HG02981 (cell line): Measurements from ENCODE around the gene NRSN2.
A peak's percentile ranks its signal among the peaks of the same experiment; 100 is the strongest.
"Not testable (repeated sequence)": the region's sequence is repeated elsewhere in the genome, so short reads cannot be mapped to it uniquely, and the experiment has no call there.

Experiments used
- ATAC-seq: cut with Tn5 transposase; IDR thresholded peaks from one replicate; pipeline ENCODE4 v1.9.1; 2021; ENCODE audit warnings: mild to moderate bottlenecking, moderate library complexity; ENCODE audit not compliant: unreplicated experiment

Gene NRSN2

DNA sequence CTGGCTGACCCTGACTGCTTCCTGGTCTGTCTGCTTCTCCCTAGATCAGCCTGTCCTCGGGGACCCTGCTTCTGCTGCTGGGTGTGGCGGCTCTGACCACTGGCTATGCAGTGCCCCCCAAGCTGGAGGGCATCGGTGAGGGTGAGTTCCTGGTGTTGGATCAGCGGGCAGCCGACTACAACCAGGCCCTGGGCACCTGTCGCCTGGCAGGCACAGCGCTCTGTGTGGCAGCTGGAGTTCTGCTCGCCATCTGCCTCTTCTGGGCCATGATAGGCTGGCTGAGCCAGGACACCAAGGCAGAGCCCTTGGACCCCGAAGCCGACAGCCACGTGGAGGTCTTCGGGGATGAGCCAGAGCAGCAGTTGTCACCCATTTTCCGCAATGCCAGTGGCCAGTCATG, 6.3 kb downstream of the NRSN2 start:
- no peak for ATAC-seq

- peak; percentile 94 for ATAC-seq
These were observed 7.5 kb downstream of the NRSN2 start for GRCh38 chr20:354298-354977.

DNA sequence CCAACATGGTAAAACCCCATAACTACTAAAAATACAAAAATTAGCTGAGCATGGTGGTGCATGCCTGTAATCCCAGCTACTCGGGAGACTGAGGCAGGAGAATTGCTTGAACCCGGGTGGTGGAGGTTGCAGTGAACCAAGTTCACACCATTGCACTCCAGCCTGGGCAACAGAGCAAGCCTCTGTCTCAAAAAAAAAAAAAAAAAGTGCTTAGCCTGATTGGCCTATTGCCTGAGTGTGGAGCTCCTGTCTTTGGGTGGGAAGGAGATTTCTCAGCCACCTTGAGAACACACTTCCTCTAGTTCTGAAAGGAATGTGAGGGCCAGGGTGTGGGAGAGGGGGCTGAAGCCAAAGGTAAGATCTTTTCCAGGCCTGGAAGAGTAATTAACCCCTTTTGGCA, 9.2 kb downstream of the NRSN2 start:
- not testable (repeated sequence) for ATAC-seq

DNA sequence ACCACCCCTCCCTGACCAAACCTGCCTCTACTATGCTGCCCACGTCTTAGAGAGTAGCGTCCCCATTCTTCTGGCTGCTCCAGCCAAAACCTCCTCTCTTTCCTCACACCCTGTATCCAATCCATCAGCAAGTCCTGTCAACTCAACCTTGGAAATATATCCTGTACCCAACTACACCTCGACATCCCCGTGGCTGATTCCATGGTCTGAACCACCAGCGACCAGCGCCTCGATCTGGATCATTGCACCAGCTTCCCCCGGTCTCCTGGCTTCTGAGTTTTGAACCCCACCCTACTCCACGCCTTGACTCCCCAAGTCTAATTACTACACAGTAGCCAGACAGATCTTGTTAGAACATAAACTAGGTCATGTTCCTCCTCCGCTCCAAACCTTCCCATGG, 9.8 kb downstream of the NRSN2 start:
- ATAC-seq, result no peak

GRCh38 chr20:358891-359555, 12.1 kb downstream of the NRSN2 start:
- no peak for ATAC-seq

GRCh38 chr20:361561-361960, 14.7 kb downstream of the NRSN2 start:
- ATAC-seq, result no peak

DNA sequence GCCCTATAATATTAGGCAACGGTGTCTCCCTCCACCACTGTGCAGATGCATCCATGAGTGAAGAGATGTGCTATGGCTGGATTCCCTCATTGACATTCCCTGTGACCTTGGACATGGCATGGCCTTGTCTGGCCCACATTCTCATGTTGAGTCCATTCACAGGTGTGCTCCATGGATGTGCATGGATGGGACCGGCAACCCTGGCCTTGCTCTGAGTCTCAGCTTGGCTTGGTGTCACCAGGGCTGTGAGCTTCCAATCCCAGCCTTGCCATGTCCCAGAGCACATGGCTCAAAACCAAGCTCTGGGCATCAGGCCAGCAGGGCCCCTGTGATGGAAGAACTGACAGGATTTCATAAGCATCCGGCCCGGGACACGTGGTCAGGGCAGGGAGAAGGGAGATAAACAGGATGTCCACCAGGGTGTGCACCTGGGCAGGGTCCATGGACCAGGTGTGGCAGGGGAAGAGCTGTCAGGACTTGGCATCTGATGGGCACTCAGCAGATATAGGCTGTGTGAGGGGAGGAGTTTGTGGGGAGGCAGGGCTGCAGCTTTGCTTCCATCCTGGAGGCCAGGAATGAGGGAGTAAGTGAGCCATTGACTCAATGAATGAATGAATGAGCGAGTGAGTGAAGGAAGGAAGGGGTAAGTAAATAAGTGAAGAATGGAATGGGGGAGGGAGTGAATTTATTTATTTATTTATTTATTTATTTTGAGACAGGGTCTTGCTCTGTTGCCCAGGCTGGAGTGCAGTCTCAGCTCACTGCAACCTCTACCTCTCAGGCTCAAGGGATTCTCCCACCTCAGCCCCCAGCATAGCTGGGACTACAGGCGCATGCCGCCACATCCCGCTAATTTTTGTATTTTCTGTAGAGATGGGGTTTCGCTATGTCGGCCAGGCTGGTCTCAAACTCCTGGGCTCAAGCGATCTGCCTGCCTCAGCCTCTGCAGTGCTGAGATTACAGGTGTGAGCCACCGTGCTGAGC, 15.7 kb downstream of the NRSN2 start:
- ATAC-seq, result no peak

DNA sequence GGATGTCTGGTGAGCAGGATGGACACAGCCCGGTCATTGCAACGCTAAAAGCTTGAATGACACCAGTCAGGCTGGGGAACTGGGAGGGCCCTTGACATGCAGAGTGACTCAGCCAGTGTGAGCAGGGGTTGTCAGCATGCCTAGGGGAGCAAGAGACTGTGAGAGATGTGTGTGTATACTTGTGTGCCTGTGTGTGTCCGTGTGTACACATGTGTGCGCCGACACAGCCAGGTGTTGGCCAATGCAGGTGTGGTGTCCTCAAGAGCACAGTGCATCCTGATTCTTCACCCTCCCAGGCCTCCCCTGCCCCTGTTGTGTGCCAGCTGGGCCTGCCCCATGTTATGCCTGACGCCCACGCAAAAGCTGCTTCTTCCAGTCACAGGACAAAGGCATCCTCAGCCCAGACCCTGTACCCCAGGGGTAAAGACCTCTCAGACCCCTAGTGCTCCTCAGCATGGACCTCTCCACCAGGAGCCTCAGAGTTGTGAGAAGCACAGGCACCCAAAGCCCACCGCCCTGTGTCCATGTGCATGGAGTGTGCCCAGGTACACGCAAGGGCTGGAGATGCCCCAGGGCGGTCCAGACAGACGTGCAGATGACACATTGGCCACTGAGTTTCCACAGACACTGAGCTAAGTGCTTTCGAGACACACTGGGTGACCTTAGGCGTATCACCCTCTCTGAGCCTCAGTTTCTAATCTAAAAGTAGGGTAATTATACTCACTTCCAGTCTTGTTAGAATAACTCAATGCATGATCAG, 16.6 kb downstream of the NRSN2 start:
- ATAC-seq, result no peak

DNA sequence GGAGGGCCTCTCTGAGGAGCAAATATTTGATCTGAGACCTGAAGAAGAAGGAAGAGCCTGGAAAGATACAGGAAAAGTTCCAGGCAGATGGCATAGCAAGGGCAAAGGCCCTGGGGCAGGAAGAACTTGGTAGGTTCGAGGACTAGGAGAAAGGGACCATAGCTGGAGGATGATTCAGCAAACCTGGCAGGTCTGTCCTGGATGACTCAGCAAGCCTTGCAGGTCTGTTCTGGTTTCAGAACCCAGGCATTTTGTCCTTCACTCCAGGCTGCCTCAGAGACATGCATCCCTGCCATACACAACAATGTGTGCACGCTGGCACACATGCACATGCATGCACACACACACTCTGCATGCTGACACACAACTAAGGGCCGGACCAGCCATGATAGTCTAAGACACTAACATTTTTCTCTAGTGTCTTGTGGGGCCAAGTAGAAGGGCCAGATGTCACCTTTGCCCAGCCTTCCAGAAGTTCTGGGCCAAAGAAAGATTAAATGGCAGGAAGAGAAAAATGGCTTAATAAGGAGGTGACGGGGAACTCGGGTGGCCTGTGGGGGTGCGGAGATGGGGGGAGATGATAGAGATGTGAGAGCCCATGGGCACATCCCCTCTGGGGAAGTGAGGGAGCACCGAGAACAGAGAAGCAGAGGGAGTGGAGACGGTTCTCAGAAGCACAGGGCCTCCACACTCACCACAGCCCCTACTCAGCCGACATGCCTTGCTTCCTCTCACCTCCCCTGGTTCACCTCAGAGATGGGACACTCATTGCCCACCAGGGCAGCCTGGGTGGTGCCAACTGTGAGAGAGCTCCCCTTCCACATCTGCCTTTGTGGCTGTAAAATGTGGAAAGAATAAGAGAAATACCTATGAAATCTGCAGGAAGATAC, 18.2 kb downstream of the NRSN2 start:
- no peak for ATAC-seq

GRCh38 chr20:366041-366718, 19.3 kb downstream of the NRSN2 start:
- ATAC-seq, result no peak

- ATAC-seq, result no peak
These were observed 20.0 kb downstream of the NRSN2 start for GRCh38 chr20:366719-367485.

DNA sequence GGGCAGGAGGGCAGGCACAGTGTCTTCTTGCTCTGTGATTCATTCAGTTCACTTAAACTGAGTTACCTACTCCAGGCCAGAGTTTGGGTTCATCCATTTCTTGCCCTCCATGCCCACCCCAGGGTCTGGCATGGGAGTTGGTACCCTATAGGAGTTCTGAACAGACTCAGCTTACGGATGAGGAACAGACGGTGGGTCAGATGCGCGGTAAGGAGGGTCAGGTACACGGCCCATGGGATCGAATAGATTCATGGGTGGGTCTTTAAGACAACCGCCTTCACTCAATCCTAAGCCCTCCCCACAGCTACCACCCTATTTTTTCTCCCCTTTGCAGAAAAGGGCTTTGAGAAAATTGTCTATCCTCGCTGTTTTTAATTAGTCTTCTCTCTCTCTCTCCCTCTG, 20.6 kb downstream of the NRSN2 start:
- no peak for ATAC-seq

DNA sequence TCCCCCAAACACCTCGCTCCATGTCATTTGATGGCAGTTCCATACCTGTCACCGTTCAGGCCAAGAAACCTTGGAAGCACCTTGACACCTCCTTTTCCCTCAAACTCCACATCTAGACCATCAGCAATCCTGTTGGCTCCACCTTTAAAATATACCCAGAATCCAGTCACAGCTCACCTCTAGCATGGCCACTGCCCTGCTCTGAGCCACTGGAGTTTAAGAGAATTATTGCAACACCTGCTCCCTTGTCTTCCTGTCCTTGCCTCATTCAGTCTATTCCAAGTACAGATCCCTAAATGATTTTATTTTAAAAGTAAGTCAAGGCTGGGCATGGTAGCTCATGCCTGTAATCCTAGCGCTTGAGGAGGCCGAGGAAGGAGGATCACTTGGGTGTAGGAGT, 22.0 kb downstream of the NRSN2 start:
- no peak for ATAC-seq

GRCh38 chr20:370151-370600, 23.3 kb downstream of the NRSN2 start:
- ATAC-seq, result no peak

GRCh38 chr20:370977-371754, 24.3 kb downstream of the NRSN2 start:
- ATAC-seq, result no peak

DNA sequence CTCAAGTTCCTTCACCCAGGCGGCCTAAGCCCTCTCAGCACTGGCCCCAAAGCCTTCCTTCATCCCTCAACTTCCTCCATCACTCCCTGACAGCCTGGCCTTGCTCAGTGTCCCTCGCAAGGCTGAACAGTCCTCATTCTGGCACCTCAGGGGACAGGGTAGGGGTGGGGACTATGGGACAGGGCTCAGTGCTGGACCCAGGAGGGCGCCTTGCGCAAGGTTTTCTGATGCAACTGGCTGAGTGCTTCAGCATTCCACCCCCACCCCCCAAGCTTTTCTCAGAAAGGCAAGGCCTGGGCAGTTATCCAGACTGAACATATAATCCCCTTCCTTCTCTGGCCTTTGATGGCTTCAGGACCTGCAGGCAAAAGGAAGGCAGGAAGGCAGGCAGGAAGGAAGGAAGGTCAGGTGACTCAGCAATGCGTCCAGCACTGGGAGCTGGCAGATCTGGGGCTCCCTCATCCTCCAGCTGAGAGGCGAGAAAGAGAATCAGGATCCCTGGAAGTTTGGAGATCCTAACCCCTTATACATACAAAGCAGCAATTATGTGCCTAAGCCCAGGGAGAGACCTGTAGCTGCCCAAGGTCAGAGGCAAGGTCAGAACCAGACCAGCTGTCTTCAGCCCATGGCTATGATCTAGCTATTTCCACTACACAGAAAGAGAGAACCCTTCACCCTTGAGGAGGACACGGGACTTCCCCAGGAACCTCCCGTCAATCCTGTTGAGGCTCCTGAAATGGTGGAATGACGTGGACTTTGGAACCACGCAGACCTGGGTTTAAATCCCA, 25.0 kb downstream of the NRSN2 start:
- ATAC-seq, result no peak

DNA sequence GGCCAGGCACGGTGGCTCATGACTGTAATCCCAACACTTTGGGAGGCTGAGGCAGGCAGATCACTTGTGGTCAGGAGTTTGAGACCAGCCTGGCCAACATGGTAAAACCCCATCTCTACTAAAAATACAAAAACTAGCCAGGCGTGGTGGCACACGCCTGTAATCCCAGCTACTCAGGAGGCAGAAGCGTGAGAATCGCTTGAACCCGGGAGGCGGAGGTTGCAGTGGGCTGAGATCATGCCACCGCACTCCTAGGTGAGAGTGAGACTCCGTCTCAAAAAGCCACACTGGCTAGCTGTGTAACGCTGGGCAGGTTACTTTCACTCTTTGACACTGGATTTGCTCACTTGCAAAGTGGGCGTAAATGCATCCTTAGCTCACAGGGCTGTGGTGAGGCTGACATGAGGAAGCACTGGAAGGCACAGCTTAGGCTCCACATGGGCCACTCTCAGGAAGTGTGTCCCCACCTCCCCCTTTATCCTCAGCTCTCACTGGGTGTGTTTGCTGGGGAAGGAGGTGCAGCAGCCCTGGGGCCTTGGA, 25.7 kb downstream of the NRSN2 start:
- not testable (repeated sequence) for ATAC-seq
